HepG2 (cell line): ENCODE measurements around the gene EIF3L. TPM values are rescaled to one million over a fixed set of nuclear protein-coding genes. Genes with fewer than 3 reads are reported as not detected.
A peak's percentile ranks its signal among the peaks of the same experiment; 100 is the strongest.

ENCODE experiments used
- ATAC-seq: fragments of 200-7000 bp; cut with Tn5 transposase; 3 replicates; pipeline ENCODE4 v1.9.1; 2020; ENCODE audit warnings: mild to moderate bottlenecking, moderate library complexity
- BruUV-seq: library from RNA; stranded (reverse); fragments of 400-500 nt; replicated peaks from 2 replicates; lab custom pipeline; 2021; lab: Mats Ljungman, UMichigan
- CTCF ChIA-PET: fragments of 300-600 bp; formaldehyde crosslinking; extraction: SDS; loops from one replicate; lab custom pipeline; 2021; ENCODE audit warnings: low total read pairs, inconsistent platforms, low intra/inter-chr PET ratio; lab: Yijun Ruan, JAX
- POLR2A ChIA-PET: fragments of 350-600 bp; sonication (Branson Sonifier 250); formaldehyde crosslinking; loops from one replicate; lab custom pipeline; 2020; ENCODE audit warnings: antibody characterized with exemption, inconsistent platforms; lab: Yijun Ruan, JAX
- DNase-seq: peaks from one replicate; pipeline ENCODE4 v3.0.0-alpha.2; 2015; ENCODE audit warnings: low spot score
- FAIRE-seq: peaks from 3 replicates; lab custom pipeline; 2011; peaks lifted over from hg19 to GRCh38; lab: Jason Lieb, UNC
- H2AFZ ChIP-seq: one replicate; pipeline ENCODE4 v1.6.1; 2011; ENCODE audit warnings: low read length, inconsistent platforms
- H3K27ac ChIP-seq: fragments of 300-600 bp; 3 replicates; pipeline ENCODE4 v1.8.0; 2011; ENCODE audit warnings: mixed run types, mild to moderate bottlenecking, mixed read lengths, low read length, inconsistent platforms; ENCODE audit not compliant: insufficient read depth; ENCODE audit errors: extremely low read length
- H3K27me3 ChIP-seq, 2 experiments: fragments of 200-600 bp in 1 of 2; 2 replicates in 1 of 2; 3 replicates in 1 of 2; pipeline versions ENCODE4 v1.6.0 to v1.8.0; 2011; ENCODE audit warnings: low read length in 2 of 2, mild to moderate bottlenecking in 2 of 2, moderate library complexity in 2 of 2, inconsistent platforms in 1 of 2; ENCODE audit not compliant: insufficient read depth in 2 of 2, control insufficient read depth in 1 of 2
- H3K36me3 ChIP-seq, 2 experiments: fragments of 200-600 bp in 1 of 2; replicated peaks in 1 of 2; 2 replicates in 1 of 2; 3 replicates in 1 of 2; pipeline versions ENCODE4 v1.5.1 to v1.8.0; 2011; ENCODE audit warnings: low read length in 2 of 2, inconsistent platforms in 1 of 2; ENCODE audit not compliant: insufficient read depth in 2 of 2, control insufficient read depth in 1 of 2
- H3K4me1 ChIP-seq: 2 replicates; pipeline ENCODE4 v1.5.1; 2012; ENCODE audit warnings: low read length, inconsistent platforms; ENCODE audit not compliant: insufficient read depth
- H3K4me2 ChIP-seq: 2 replicates; pipeline ENCODE4 v1.6.0; 2011; ENCODE audit warnings: low read depth, low read length, inconsistent platforms
- H3K4me3 ChIP-seq, 3 experiments: fragments of 200-600 bp in 1 of 3; sonication (generic), shearing (Covaris generic) in 1 of 3; replicated peaks in 1 of 3; 2 replicates each; pipeline ENCODE4 v1.5.1; 2011 to 2016; ENCODE audit warnings: low read length in 3 of 3, inconsistent platforms in 2 of 3, low read depth in 2 of 3, mild to moderate bottlenecking in 2 of 3, control low read depth in 1 of 3, mixed read lengths in 1 of 3; ENCODE audit not compliant: insufficient read depth in 1 of 3
- H3K79me2 ChIP-seq: one replicate; pipeline ENCODE4 v1.6.1; 2011; ENCODE audit warnings: low read length, inconsistent platforms; ENCODE audit not compliant: insufficient read depth
- H3K9ac ChIP-seq: 2 replicates; pipeline ENCODE4 v1.6.0; 2011; ENCODE audit warnings: mild to moderate bottlenecking, low read depth, low read length, inconsistent platforms; ENCODE audit not compliant: insufficient read depth
- H3K9me3 ChIP-seq: 2 replicates; pipeline ENCODE4 v1.5.1; 2012; ENCODE audit warnings: mild to moderate bottlenecking, low read length
- H4K20me1 ChIP-seq: 2 replicates; pipeline ENCODE4 v1.6.0; 2011; ENCODE audit warnings: inconsistent platforms, mild to moderate bottlenecking, low read length, moderate library complexity; ENCODE audit not compliant: insufficient read depth
- CCAR2 ChIP-seq: fragments of 200-400 bp; formaldehyde crosslinking; optimal IDR thresholded peaks from 2 replicates; pipeline ENCODE3; 2018; ENCODE audit warnings: low read depth, mild to moderate bottlenecking, low read length, moderate library complexity
- CCDC6 ChIP-seq: sonication (generic); formaldehyde crosslinking; IDR thresholded peaks from 2 replicates; pipeline ENCODE4 v1.8.1; 2022; ENCODE audit warnings: mild to moderate bottlenecking, missing genetic modification reagents, moderate library complexity
- CEBPZ ChIP-seq: IDR thresholded peaks from 2 replicates; pipeline ENCODE4 v1.6.1; 2012; ENCODE audit warnings: low read length, improper control_type of control experiment
- CTCF ChIP-seq: sonication (generic); formaldehyde crosslinking; IDR thresholded peaks from 2 replicates; pipeline ENCODE4 v1.5.0; 2020; ENCODE audit warnings: mild to moderate bottlenecking, missing genetic modification reagents, moderate library complexity
- KDM4B ChIP-seq: sonication (generic); formaldehyde crosslinking; IDR thresholded peaks from 2 replicates; pipeline ENCODE4 v1.4.0; 2020; ENCODE audit warnings: missing genetic modification reagents
- MXI1 ChIP-seq: IDR thresholded peaks from 3 replicates; pipeline ENCODE4 v1.6.1; 2012; ENCODE audit warnings: low read depth, low read length, inconsistent platforms, borderline replicate concordance
- NR2F1 ChIP-seq, 2 experiments: fragments of 450-650 bp in 1 of 2; formaldehyde crosslinking in 1 of 2; IDR thresholded peaks; 2 replicates each; pipeline versions ENCODE4 v1.5.0 to v1.6.1; 2016 to 2020; ENCODE audit warnings: mild to moderate bottlenecking in 1 of 2, missing compliant biosample characterization in 1 of 2, missing genetic modification reagents in 1 of 2, moderate library complexity in 1 of 2
- SMC3 ChIP-seq: IDR thresholded peaks from 2 replicates; pipeline ENCODE4 v1.6.1; 2011; ENCODE audit warnings: low read length, improper control_type of control experiment
- STAG1 ChIP-seq: sonication (generic); formaldehyde crosslinking; IDR thresholded peaks from 2 replicates; pipeline ENCODE4 v1.4.0; 2020; ENCODE audit warnings: missing genetic modification reagents
- TAF1 ChIP-seq: sonication (generic); formaldehyde crosslinking; IDR thresholded peaks from 2 replicates; pipeline ENCODE4 v1.4.0; 2020; ENCODE audit warnings: missing genetic modification reagents
- THAP11 ChIP-seq: IDR thresholded peaks from 2 replicates; pipeline ENCODE4 v1.6.1; 2016; ENCODE audit warnings: missing biosample characterization, missing genetic modification reagents
- YEATS2 ChIP-seq: sonication (generic); formaldehyde crosslinking; IDR thresholded peaks from 2 replicates; pipeline ENCODE4 v1.4.0; 2020; ENCODE audit warnings: missing genetic modification reagents, borderline replicate concordance
- ZNF7 ChIP-seq: IDR thresholded peaks from 2 replicates; pipeline ENCODE4 v1.6.1; 2016; ENCODE audit warnings: missing biosample characterization, missing genetic modification reagents
- ZNF768 ChIP-seq: sonication (generic); formaldehyde crosslinking; IDR thresholded peaks from 2 replicates; pipeline ENCODE4 v1.4.0; 2020; ENCODE audit warnings: missing genetic modification reagents
- WGBS: methylation state at CpG from one replicate; pipeline ENCODE4 v1.1.6; 2017; ENCODE audit warnings: low lambda C conversion rate; 5-methylcytosine and 5-hydroxymethylcytosine counted together
- in situ Hi-C: cut with HindIII; loops from 2 replicates; pipeline ENCODE4 v1.10.0; 2017; ENCODE audit warnings: low pct_unique_long_range_greater_than_20kb; ENCODE audit not compliant: extremely low pct_ligation_motif_present
- intact Hi-C: fragments of 100-400 bp; cut with micrococcal nuclease; formaldehyde crosslinking; loops from one replicate; pipeline ENCODE4 v1.10.0; 2022; ENCODE audit not compliant: unreplicated experiment
- polyA plus RNA-seq, 8 experiments: library from polyadenylated mRNA; depleted of rRNA in 3 of 8; stranded (reverse) in 7 of 8; unstranded in 1 of 8; fragments of >200 nt; fragmentation: Illumina TruSeq in 4 of 8; extraction: Trizol in 4 of 8; gene quantifications; 2 replicates each; pipeline versions ENCODE4 v1.2.1 to v1.2.3, GENCODE V29; 2011 to 2016; ENCODE audit warnings: low read depth in 4 of 8, missing spikeins in 1 of 8, mixed read lengths in 1 of 8; ENCODE audit not compliant: insufficient read depth in 1 of 8
- total RNA-seq, 5 experiments: library from RNA; depleted of rRNA; stranded (reverse); fragments of >200 nt; fragmentation: Illumina TruSeq; extraction: Trizol; gene quantifications; 2 replicates each; pipeline ENCODE4 v1.2.3, GENCODE V29; 2016; ENCODE audit warnings: low read depth in 1 of 5
- TF ChIP-seq, protein P1 (sequence below): sonication (generic); formaldehyde crosslinking; IDR thresholded peaks from 2 replicates; pipeline ENCODE4 v1.5.1; 2020; ENCODE audit warnings: mild to moderate bottlenecking, missing genetic modification reagents, moderate library complexity

Gene EIF3L
- total and polyA plus RNA-seq, 2 of the 13 experiments (the other 11 are each of a cell fraction or from before 2014, with no cell fraction given), result 514 to 793 TPM

DNA sequence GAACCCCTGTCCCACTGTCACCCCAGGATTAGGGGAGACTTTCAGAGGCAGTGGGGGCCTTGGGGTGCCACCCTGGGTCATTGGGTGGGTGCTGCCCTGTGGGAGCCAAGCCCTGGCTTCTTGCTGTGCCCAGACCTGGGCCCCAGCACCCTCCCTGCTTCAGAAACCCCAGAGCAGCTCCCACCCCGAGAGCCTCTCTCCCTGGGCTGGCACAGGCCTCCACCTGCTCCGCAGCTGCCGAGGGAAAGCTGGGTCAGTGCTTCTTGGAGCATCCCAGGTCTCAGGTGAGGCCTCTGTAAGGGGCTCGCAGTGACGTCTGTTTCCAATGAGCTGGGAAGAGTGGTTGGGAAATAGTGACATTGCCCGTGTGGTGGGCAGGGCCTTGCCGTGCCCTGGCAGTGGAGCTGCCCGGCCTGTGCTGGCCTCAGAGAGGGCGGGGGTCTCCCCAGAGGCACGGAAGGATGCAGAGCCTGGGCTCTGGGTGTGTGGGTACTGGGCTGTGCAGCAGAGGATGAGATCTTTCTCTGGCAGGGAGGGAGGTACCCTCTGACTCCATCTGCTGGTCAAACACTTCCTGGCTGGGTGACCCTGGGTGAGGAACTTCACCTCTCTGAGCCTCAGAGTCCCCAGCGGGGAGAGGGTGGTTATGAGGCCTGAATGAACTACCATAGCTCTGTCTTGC is 81.2 kb downstream of the EIF3L start:
- intact Hi-C loops (loop anchor here (1.0 to 5.0 kb wide), 2 partner anchors 24 to 37 kb away; partner anchors contain the start of gene MICALL1), in situ Hi-C loops (loop anchor here (10.0 kb wide), 1 partner anchor 116 kb away; no protein-coding TSS in a partner anchor)
- peaks cover 13% of the 10 kb centered on the region for H3K4me1 ChIP-seq
- H2AFZ ChIP-seq, result no peak overlapping the region
- BruUV-seq, result no TSS peak
- H3K79me2 ChIP-seq, result no peaks in the 10 kb centered on the region
- CTCF ChIA-PET, result interaction anchor here (1.1 kb wide), 1 partner anchor 113 kb away, joined by 5 read pairs; no protein-coding TSS in a partner anchor
- no peaks in the 10 kb centered on the region for H3K9me3 ChIP-seq
- H3K4me2 ChIP-seq, result no peak overlapping the region
- no peak overlapping the region for H3K9ac ChIP-seq
- DNase-seq (no peak), ATAC-seq (peak; percentile 17; the same call in 2 of the 3 replicates), FAIRE-seq (no peak)
- H4K20me1 ChIP-seq, result no peaks in the 10 kb centered on the region
- peaks cover 25 to 31% of the 10 kb centered on the region in 2 experiments; a peak in 4 of 5 replicates for H3K36me3 ChIP-seq
- H3K4me3 ChIP-seq, result no peak overlapping the region
- H3K27me3 ChIP-seq, result no peaks in the 10 kb centered on the region
- H3K27ac ChIP-seq, result no peak overlapping the region
- POLR2A ChIA-PET, result interaction anchor here (0.6 kb wide), 1 partner anchor 21 kb away, joined by 4 read pairs; no protein-coding TSS in a partner anchor
- 95% methylated on average over 11 of the region's 11 CpGs for WGBS
- TF ChIP-seq SMC3 (peak; percentile 16; the same call in 1 of the 2 replicates), NR2F1 (CRISPR knock-in tag; IDR thresholded peaks at IDR 0.05) (no peak), KDM4B (CRISPR knock-in tag) (no peak), YEATS2 (CRISPR knock-in tag) (no peak), THAP11 (CRISPR knock-in tag) (no peak), CTCF (CRISPR knock-in tag) (peak; percentile 61), CCAR2 (no peak), CEBPZ (no peak), MXI1 (no peak), ZNF7 (CRISPR knock-in tag) (no peak), STAG1 (CRISPR knock-in tag) (peak; percentile 33), CCDC6 (no peak), ZNF768 (CRISPR knock-in tag) (peak; percentile 99), TAF1 (CRISPR knock-in tag) (0 out of 2 replicates have a peak, but pooled peaks have one; percentile 11)
- TF ChIP-seq, protein P1, sequence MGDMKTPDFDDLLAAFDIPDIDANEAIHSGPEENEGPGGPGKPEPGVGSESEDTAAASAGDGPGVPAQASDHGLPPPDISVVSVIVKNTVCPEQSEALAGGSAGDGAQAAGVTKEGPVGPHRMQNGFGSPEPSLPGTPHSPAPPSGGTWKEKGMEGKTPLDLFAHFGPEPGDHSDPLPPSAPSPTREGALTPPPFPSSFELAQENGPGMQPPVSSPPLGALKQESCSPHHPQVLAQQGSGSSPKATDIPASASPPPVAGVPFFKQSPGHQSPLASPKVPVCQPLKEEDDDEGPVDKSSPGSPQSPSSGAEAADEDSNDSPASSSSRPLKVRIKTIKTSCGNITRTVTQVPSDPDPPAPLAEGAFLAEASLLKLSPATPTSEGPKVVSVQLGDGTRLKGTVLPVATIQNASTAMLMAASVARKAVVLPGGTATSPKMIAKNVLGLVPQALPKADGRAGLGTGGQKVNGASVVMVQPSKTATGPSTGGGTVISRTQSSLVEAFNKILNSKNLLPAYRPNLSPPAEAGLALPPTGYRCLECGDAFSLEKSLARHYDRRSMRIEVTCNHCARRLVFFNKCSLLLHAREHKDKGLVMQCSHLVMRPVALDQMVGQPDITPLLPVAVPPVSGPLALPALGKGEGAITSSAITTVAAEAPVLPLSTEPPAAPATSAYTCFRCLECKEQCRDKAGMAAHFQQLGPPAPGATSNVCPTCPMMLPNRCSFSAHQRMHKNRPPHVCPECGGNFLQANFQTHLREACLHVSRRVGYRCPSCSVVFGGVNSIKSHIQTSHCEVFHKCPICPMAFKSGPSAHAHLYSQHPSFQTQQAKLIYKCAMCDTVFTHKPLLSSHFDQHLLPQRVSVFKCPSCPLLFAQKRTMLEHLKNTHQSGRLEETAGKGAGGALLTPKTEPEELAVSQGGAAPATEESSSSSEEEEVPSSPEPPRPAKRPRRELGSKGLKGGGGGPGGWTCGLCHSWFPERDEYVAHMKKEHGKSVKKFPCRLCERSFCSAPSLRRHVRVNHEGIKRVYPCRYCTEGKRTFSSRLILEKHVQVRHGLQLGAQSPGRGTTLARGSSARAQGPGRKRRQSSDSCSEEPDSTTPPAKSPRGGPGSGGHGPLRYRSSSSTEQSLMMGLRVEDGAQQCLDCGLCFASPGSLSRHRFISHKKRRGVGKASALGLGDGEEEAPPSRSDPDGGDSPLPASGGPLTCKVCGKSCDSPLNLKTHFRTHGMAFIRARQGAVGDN, result no peak
